CD4-positive, alpha-beta T cell treated with Interferon alpha-2 for 1 hour (primary cell): ENCODE results near the gene USP44.
"Not testable (repeated sequence)": the region's sequence is repeated elsewhere in the genome, so short reads cannot be mapped to it uniquely, and the experiment has no call there.

ENCODE experiments used
- DNase-seq, 2 donors: peaks; one replicate each; pipeline ENCODE4 v3.0.0-alpha.2; 2020 to 2022

Gene USP44

DNA sequence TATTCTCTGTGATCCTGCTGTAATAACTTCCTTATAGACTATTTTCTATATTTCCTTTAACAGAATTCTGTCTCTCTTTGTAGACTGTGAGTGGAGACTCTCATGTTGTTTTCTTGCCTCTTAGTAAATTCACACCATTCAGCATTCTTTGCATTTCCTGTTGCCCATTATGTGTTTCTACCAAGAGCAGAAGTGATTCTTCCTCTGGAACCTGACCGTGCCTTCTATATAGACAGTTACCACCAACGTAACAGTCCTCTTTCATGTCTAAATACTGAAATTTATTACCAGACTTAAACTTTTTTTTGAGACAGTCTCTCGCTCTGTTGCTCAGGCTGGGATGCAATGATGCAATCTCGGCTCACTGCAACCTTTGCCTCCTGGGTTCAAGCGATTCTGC is 46.2 kb downstream of the USP44 start:
- no peak for DNase-seq

- no peak for DNase-seq
Observed at GRCh38 chr12:95504140-95504539, 47.1 kb downstream of the USP44 start.

GRCh38 chr12:95499772-95500171 is 51.5 kb downstream of the USP44 start:
- DNase-seq: no peak

- no peak for DNase-seq
Observed at GRCh38 chr12:95498968-95499367, 52.3 kb downstream of the USP44 start.

DNA sequence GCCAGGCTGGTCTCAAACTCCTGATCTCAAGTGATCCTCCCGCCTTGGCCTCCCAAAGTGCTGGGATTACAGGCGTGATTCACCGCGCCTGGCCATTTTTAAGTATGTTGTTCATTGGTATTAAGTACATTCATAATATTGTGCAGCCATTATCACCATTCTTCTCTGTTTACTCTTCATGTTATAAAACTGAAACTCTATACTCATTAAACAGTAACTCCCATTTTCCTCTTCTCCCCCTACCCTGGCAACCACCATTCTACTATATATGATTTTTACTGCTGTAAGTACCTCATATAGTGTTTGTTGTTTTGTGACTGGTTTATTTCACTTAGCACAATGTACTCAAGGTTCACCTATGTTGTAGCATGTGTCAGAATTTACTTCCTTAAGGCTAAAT is 54.2 kb downstream of the USP44 start:
- DNase-seq: no peak

DNA sequence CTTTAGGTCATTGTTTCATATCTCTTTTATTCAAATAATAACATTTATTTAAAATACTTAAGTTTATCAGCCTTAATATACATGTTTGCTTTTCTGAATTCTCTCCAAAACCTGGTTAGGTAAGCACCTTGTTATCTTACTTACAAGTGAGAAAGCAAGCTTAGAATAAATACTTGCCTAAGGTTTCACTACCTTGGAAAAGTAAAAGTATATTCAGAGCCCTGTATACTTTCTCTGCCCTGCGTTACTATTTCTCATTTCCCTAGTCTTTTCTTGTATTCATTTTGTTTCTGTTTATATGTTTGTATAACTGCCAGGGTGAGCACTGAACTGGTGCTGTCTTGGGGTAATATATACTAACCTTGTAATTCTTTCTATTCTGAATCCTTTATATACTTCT is 55.8 kb downstream of the USP44 start:
- no peak for DNase-seq

DNA sequence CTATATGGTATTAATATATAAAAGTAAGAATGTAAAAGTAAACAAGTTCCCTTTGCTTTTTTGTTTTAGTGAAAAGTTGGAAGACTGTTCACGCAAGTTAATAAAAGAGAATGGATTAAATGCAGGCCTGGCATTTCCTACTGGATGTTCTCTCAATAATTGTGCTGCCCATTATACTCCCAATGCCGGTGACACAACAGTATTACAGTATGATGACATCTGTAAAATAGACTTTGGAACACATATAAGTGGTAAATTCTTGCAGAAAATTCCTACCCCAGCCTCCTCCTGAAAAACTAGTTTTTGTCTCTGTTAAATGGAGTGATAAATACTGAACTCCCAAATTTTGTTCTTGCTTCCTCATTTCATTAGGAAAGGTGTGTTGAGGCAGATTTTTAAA is 56.4 kb downstream of the USP44 start:
- no peak for DNase-seq

DNA sequence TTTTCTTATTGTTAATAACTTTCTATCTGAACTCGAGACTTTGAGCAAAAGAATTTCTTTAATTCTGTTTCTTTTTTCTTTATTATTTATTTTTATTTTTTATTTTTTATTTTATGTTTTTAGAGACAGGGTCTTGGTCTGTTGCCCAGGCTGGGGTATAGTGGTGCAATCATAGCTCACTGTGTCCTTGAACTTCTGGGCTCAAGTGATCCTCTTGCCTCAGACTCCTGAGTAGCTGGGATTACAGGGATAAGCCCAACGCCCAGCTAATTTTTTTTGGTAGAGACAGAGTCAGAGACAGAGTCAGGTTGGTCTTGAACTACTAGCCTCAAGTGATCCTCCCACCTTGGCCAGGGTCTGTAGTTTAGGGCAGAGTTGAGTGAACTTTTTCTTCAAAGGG is 58.8 kb downstream of the USP44 start:
- DNase-seq: no peak

GRCh38 chr12:95487024-95487423 is 64.3 kb downstream of the USP44 start:
- DNase-seq: no peak

- no peak for DNase-seq
Observed at GRCh38 chr12:95484524-95484923, 66.8 kb downstream of the USP44 start.

GRCh38 chr12:95482564-95482963 is 68.7 kb downstream of the USP44 start:
- DNase-seq: not testable (repeated sequence)

GRCh38 chr12:95481888-95482287 is 69.4 kb downstream of the USP44 start:
- DNase-seq: no peak

- DNase-seq: no peak
Observed at GRCh38 chr12:95481072-95481471, 70.2 kb downstream of the USP44 start.

DNA sequence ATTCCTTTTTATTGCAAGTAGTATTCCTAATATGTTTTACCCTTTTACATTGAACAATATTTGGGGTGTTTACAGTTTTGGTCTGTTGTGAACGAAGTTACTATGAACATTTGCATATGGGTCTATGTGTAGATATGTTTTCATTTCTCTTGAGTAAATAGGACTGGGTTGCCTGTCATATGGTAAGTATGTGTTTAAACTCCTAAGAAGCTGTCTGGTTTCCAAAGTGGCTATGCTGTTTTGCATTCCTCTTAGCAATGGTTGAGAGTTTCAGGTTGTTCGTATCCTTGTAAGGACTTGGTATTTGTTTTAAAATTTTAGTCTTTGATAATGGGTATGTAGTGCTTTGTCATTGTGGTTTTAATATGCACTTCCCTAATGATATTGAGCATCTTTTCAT is 71.0 kb downstream of the USP44 start:
- no peak for DNase-seq

- DNase-seq: no peak
Observed at GRCh38 chr12:95474660-95474958, 76.7 kb downstream of the USP44 start.

DNA sequence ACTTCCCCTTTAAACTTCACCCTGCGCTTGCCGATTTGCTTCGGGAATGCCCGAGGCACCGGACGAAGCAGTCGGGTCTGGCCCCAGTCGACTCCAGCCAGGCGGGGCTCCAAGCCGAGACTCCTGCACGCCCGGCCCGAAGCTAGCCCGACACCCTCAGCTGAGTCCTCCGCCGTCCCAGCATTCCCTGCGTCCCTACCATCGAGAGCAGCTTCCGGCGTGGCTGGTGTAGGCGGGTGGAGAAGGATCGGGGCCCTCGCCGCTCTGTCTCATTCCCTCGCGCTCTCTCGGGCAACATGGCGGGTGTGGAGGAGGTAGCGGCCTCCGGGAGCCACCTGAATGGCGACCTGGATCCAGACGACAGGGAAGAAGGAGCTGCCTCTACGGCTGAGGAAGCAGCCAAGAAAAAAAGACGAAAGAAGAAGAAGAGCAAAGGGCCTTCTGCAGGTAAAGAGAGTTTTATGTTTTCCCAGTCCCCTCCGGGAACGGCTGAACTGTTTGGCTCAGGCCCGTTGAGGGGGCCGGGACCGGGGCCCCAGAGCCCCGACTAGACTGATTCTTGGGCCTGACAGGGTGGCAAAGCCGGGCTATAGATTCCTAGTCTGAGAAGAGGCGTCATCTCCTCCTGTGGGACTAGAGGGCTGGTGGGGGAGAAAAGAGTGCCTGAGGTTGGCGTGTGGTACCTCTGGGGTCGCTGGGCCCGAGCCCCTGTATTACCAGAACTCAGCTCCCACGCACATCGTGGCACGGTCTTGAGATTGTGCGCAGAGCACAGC is 77.2 kb downstream of the USP44 start, which contains the start of gene METAP2:
TSS of gene METAP2 (plus strand) at position 269 of the 776 bp plus-strand sequence. CDS start at position 297, 28 bp downstream.
- peak; percentile 89 to 91 for DNase-seq

DNA sequence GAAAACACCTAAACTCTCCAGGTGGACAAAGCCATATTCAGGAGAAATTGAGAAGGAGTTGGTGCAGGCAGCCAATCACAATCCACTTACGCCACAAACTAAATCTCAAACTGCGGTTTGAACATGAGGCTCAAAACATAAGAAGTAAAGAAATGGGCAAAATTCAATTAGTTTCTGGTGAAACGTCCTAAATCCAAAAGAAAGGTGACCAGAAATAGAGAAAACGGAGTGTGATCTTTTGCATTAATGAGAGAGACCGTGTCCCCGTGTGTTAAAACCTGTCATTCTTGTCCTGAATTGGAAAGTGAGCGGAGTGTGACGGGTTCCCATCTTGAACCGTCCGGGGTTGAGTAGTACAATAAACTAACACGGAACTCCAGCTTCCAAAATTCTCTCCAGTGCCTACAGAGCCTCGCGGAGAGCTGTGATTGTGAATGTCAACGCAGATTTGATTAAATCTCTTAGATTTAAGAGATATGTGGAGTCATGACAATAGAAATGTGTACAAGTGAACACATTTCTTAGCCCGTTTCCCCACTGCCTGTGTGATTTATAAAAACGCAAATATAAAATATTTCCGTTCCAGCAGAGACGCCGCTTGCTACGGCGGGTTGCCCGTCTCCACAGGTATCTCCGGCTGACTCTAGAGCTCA is 77.9 kb downstream of the USP44 start:
- peak in 1 of 2 donors; percentile 45 for DNase-seq

DNA sequence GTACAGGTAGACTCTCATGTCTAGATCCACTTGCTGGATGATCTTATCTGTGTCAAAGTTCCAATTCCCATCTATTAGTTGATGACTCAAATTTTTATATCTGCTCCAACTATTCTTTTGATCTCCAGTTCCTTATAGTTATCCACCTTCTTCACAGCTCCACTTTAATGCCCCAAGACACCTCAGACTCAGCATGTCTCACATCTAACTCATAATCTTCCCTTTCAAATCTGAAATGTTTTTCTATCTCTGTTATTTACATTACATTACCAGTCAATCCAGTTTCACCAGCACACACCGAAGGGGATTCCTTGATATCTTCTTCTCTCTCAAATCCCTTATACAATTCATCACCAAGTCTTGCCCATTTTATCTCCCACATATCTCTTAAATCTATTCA is 81.0 kb downstream of the USP44 start:
- no peak for DNase-seq
